HG03558 (cell line): ENCODE measurements around the gene OR8D1.

Experiments used
- ATAC-seq: cut with Tn5 transposase; IDR thresholded peaks from one replicate; pipeline ENCODE4 v1.9.1; 2021; ENCODE audit warnings: moderate number of reproducible peaks; ENCODE audit not compliant: unreplicated experiment; ENCODE audit errors: extremely low read depth

OR8D1 gene

GRCh38 chr11:124313849-124314248 lies at the start of gene OR8D1:
OR8D1 (minus strand) TSS chr11:124313949; CDS start chr11:124310766, 3,183 bp downstream.
- ATAC-seq: no peak

DNA sequence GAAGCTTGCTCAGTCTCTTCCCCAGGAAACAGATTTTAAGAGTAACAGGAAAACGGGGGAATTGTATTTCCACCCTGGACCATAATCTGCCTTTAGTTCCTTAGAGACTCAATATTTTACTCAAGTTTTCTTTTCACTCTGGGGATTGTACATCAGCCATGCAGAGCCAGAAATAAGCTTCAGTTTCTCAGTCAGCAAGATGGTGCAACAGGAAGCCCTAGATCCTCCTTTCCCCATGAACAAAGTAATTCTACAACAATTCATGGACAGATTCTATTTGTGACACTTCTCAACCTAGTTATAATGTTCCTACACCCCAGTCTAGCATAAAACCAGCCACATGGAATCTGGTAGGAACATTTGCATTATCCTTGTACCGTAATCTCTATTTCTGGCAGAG lies 45.8 kb upstream of the OR8D1 start:
- no peak for ATAC-seq

- ATAC-seq: no peak
Measured at GRCh38 chr11:124346311-124346955, 32.7 kb upstream of the OR8D1 start.

GRCh38 chr11:124344346-124344745 lies 30.6 kb upstream of the OR8D1 start:
- ATAC-seq: no peak

DNA sequence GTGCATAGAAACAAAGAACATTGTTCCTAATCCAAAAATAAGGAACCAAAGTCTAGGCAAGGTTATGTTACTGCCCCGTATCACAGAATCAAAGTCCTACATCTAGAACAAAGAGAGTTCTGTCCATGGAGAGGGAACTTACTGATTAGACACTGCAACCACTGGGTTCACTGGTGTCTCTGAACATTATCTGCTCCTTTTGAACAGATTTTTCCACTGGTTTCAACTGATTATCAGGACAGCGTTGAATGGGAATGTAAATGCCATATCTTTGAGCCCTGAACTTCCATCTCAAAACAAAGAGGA lies 26.3 kb upstream of the OR8D1 start:
- no peak for ATAC-seq

- ATAC-seq: no peak
Measured at GRCh38 chr11:124339396-124340141, 25.8 kb upstream of the OR8D1 start.

GRCh38 chr11:124331873-124332272 lies 18.1 kb upstream of the OR8D1 start:
- no peak for ATAC-seq

DNA sequence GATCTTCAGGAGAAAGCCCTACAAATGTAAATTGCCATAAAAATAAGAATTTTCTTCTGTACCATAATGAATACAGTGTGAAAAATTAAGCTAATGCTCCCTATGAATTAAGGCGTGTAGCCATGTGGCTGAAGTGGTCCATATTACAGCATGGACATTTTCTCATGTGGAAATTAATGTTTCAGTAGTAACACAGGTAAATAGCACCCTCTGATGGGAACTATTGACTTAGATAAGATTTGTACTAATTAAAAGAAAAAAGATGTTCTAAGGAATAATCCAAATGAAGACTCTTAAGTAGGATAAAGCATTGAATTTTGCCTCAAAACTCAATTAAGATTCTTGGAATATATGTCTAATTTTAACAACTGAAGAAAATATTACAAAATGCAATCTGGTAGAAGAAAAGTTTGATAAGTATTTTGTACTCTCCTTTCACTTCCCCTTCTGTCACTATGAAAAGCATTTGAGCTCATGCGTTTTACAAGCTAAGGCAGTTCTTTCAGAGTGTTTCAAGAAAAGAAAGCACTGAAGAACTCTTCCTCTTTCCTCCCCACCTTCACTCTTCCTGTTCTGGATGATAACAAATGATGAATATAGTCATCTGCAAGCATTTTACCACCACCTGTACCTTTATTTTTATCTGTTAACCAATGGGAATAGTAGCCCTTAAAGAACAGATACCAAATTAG lies 16.2 kb upstream of the OR8D1 start:
- ATAC-seq: peak; percentile 66

GRCh38 chr11:124327775-124328174 lies 14.0 kb upstream of the OR8D1 start:
- ATAC-seq: no peak

DNA sequence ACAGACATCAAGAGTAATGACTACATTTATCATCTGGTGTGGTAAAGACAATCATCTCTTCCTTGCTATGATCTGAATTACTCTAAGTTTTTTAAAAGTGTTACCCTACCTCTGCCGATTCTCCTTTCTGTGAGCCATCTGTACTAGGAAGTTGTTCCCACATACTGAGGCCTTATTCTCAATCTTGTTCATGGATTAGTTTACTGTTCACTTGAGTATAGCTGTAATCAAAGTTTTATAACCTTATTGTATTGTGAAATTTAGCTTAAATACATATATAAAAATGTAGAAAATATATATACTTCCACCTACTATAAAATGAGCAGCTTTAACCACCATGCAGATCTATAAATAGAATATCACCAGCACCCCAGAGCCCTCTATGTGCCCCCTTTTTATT lies 8.6 kb upstream of the OR8D1 start:
- no peak for ATAC-seq

DNA sequence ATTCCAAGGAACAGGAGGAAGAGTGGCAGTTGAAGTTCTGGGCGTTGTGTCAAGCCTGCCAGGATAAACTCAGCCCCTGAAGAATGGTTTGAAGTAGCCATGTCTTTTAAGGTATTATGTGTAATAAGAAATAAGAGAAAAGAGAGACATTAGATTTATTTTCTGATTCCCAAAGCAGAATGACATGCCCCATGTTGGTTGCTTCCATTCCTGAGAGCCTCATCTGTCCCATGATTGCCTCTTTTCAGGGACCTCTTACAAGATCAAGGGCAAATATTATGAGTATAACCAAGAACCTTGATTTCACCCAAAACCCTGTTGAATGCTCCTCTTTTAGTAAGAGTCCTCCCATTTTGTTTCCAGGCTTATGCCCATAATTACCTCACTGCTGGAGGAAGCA lies 6.3 kb upstream of the OR8D1 start, which contains the start of gene OR8D2:
Gene OR8D2 (minus strand): TSS at position 101 of the 400 bp plus-strand sequence. CDS start 0 bp downstream, at position 101.
- ATAC-seq: no peak

GRCh38 chr11:124315052-124315451 lies 1.3 kb upstream of the OR8D1 start:
- no peak for ATAC-seq

DNA sequence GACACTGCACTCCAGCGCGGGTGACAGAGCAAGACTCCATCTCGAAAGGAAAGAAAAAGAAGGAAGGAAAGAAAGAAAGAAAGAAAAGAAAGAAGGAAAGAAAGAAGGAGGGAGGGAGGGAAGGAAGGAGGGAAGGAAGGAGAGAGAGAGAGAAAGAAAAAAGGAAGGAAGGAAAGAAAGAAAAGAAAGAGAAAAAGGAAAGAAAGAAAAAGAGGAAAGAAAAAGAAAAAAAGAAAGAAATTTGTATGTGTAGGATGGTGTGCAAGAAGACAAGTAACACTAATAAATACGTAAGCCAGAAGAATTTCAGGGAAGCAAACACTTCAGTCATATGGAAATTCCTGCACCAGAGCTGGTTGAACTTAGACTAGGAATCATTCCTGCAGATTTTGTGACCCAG lies 618 bp downstream of the OR8D1 start:
- no peak for ATAC-seq

- ATAC-seq: no peak
Measured at GRCh38 chr11:124311670-124312069, 2.1 kb downstream of the OR8D1 start.

DNA sequence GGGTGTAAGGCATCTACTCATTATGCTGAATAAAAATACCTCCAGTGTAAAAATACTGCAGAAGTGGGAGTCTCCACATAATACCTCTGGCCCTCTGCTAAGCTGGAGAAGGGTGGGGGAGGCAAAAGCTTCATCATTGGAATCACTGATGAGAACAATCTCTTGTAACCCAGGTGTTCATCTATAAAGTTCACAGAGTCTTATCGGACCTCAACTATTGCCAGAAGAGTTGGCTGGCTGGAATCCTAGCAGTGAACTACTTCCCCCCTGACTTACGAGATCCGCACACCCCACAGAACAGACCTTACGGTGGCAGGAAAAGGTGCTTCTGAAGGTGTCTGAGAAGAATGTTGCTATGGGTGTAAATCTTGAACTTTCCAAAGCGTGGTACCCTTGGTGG lies 2.5 kb downstream of the OR8D1 start:
- ATAC-seq: no peak

DNA sequence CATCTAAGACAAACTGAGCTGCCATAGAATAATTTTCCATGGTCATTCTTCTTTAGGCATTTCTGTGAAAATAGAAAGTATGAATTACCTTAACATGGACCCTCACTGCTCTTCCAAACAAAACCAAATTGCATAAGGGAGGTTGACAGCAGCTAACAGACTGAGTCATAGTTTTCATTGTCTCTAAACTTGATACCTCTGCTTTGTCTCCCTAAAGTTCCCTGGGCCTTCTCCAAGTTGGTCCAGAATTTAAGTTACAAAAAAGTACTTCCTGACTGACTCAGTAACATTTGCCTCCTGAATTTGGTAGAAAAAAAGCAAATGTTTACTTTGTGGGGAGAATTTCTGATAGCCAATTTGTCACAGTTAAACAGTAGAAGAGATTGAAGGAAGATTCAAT lies 3.0 kb downstream of the OR8D1 start:
- no peak for ATAC-seq

- ATAC-seq: no peak
Measured at GRCh38 chr11:124307093-124307492, 6.7 kb downstream of the OR8D1 start.

DNA sequence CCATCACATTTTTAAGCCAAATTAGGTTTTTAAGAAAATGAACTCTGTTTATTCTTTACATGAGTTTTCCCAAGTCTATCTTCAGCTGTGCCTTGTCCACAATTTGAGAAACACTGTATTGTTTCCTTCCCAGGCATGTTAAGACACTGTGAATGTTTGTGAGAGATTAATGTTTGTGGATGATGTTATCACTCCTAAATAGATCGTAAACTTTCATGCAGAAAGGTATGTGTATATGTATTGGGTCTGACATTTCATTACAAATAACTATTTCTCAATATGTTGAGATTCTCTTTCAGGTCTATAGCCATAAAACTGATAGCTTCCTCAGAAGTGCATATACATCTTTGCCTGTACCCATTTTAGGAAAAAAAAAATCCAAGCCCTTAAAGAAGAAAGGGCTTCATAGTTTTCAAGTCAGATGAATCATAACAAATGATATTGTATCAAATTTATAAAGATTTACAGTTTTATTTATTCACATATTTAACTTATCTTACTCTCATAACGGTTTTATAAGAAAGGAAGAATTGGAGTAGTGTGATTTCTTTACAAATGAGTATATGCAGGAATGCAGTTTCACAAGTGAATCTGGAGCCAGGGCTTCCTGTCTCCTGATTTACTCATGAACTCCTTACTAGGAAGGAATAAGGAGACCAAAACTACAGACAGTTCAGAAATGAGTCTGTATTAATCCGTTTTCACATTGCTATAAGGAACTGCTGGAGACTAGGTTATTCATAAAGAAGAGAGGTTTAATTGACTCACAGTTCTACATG lies 11.2 kb downstream of the OR8D1 start:
- ATAC-seq: no peak

DNA sequence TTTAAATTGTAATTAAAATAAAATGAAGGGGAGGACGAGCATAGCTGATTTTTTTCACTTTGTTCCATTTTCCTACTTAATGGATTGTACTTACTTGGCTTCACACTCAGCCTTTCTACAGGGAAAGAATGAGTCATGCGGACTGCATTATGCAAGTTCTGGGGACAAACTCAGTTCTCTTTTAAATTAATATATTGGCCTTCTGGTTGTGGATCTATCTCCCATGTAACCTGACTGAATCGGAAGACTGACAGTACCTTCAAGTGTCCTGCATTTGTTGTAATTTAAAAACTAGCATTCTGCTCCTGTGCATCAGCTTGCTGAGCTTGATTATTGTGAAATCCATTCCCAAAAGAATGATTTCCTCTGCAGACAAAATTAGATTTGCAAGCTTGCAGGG lies 12.2 kb downstream of the OR8D1 start:
- ATAC-seq: no peak

DNA sequence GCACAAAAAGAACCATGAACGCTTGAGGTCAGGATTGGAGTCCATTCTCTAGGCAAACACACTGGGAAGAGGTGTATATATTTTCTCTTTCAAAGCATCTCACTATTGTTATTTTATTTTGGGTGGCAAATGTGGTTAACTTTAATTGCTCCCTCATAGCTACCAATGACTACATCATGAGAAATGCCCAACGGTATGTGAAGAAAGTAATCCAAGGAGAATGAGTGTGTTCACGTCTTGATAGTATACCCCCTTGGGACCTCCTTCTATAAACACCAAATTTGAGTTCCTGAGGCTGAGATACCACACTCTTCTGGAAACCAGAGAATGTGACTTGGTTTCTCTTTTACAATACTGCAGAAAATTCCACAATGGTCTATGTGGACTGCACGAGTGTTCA lies 15.8 kb downstream of the OR8D1 start:
- ATAC-seq: no peak

DNA sequence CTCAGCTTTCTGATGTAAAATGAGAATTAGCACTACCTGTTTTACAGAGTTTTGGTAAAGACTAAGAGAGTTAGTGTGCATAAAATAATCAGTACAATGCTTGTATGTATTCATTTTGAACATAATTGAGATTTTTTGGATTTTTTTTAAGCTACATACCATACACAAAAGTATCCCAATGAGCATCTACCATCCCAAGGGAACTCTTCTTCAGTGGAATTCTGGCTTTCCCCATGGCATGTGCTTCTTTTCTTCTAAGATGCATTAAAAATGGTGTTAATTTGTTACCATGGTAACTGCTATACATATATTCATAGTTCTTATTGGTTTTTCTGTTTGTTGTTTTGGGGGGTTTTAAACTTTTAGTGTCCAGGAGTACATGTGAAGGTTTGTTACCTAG lies 17.7 kb downstream of the OR8D1 start:
- no peak for ATAC-seq
